ENCODE results near the gene CITED4.

Gene CITED4

GRCh38 chr1:40870135-40870728 lies 8.1 kb upstream of the CITED4 start:
- TF ChIP-seq CTCF (IDR thresholded peaks at IDR 0.05; ENCODE audit: low read depth, low read length, missing control alignments) = no peak
- in situ Hi-C loops (cut with HindIII; ENCODE audit: low sequenced_read_pairs) = no loop called here
- DNase-seq (ENCODE audit: low read depth) = no peak
- no peak overlapping the region for H3K4me3 ChIP-seq (ENCODE audit: low read depth, low read length)

GRCh38 chr1:40868051-40868723 lies 6.0 kb upstream of the CITED4 start:
- no peak for TF ChIP-seq CTCF (IDR thresholded peaks at IDR 0.05; ENCODE audit: low read depth, low read length, missing control alignments)
- H3K4me3 ChIP-seq (ENCODE audit: low read depth, low read length) = no peak overlapping the region
- in situ Hi-C loops (cut with HindIII; ENCODE audit: low sequenced_read_pairs) = no loop called here
- DNase-seq (ENCODE audit: low read depth) = no peak

- H3K4me3 ChIP-seq (ENCODE audit: low read depth, low read length) = peak overlapping the region; percentile 51
- in situ Hi-C loops (cut with HindIII; ENCODE audit: low sequenced_read_pairs) = no loop called here
- DNase-seq (ENCODE audit: low read depth) = no peak
- no peak for TF ChIP-seq CTCF (IDR thresholded peaks at IDR 0.05; ENCODE audit: low read depth, low read length, missing control alignments)
Observed at GRCh38 chr1:40861224-40862003, 749 bp downstream of the CITED4 start.

GRCh38 chr1:40860706-40861223 lies 1.4 kb downstream of the CITED4 start:
- H3K4me3 ChIP-seq (ENCODE audit: low read depth, low read length) = peak overlapping the region; percentile 51
- no peak for TF ChIP-seq CTCF (IDR thresholded peaks at IDR 0.05; ENCODE audit: low read depth, low read length, missing control alignments)
- DNase-seq (ENCODE audit: low read depth) = no peak
- in situ Hi-C loops (cut with HindIII; ENCODE audit: low sequenced_read_pairs) = no loop called here

GRCh38 chr1:40858856-40859416 lies 3.2 kb downstream of the CITED4 start:
- H3K4me3 ChIP-seq (ENCODE audit: low read depth, low read length) = no peak overlapping the region
- in situ Hi-C loops (cut with HindIII; ENCODE audit: low sequenced_read_pairs) = no loop called here
- no peak for TF ChIP-seq CTCF (IDR thresholded peaks at IDR 0.05; ENCODE audit: low read depth, low read length, missing control alignments)

GRCh38 chr1:40857737-40858136 lies 4.4 kb downstream of the CITED4 start:
- TF ChIP-seq CTCF (IDR thresholded peaks at IDR 0.05; ENCODE audit: low read depth, low read length, missing control alignments) = no peak
- H3K4me3 ChIP-seq (ENCODE audit: low read depth, low read length) = no peak overlapping the region
- no peak for DNase-seq (ENCODE audit: low read depth)
- in situ Hi-C loops (cut with HindIII; ENCODE audit: low sequenced_read_pairs) = no loop called here

More at GRCh38 chr1:40858856-40859416, 3.2 kb downstream of the CITED4 start:
- DNase-seq (ENCODE audit: low read depth) = no peak
